Measurements from ENCODE around the gene WNT3. TPM values are rescaled to one million over a fixed set of nuclear protein-coding genes. Genes with fewer than 3 reads are reported as not detected.

Gene WNT3
- total and polyA plus RNA-seq, 2 donors (not counting 3 experiments of a cell fraction or from before 2014, with no cell fraction given) = 1.4 to 2.1 TPM

GRCh38 chr17:46820592-46821450 lies 2.3 kb upstream of the WNT3 start:
- dilution Hi-C loops (cut with MboI; ENCODE audit: extremely low pct_ligation_motif_present, low sequenced_read_pairs) = no loop called here

GRCh38 chr17:46819906-46820351 lies 1.4 kb upstream of the WNT3 start:
- Histone ChIP-seq H3K27ac (ENCODE audit: insufficient read depth, low read depth, low read length) (no peak overlapping the region), H3K27me3 (ENCODE audit: control insufficient read depth in 2 of 2, insufficient read depth in 2 of 2, low read length in 2 of 2) (peaks cover 64 to 66% of the 10 kb centered on the region in 2 experiments), H3K4me3 (replicated peaks in 1 of 3; ENCODE audit: insufficient read depth in 1 of 3, low read depth in 1 of 3, low read length in 3 of 3) (no peak overlapping the region), H3K4me1 (ENCODE audit: control insufficient read depth, extremely low read depth, insufficient read depth, low read length) (no peaks in the 10 kb centered on the region), H3K79me2 (ENCODE audit: control insufficient read depth, insufficient read depth, low read length) (no peaks in the 10 kb centered on the region), H3K9me1 (replicated peaks; ENCODE audit: control insufficient read depth, extremely low read depth, insufficient read depth, low read length) (no peaks in the 10 kb centered on the region), H3K36me3 (ENCODE audit: control insufficient read depth in 2 of 2, extremely low read depth in 1 of 2, insufficient read depth in 2 of 2, low read length in 2 of 2) (no peaks in the 10 kb centered on the region), H2AFZ (ENCODE audit: low read depth, low read length) (no peak overlapping the region), H3K9ac (replicated peaks; ENCODE audit: extremely low read depth, insufficient read depth, low read length) (no peak overlapping the region), H4K20me1 (replicated peaks; ENCODE audit: control insufficient read depth, extremely low read depth, insufficient read depth, low read length) (no peaks in the 10 kb centered on the region), H3K9me3 (replicated peaks; ENCODE audit: control insufficient read depth, insufficient read depth, low read length) (no peaks in the 10 kb centered on the region), H3K4me2 (ENCODE audit: insufficient read depth, low read length) (no peak overlapping the region)
- intact Hi-C loops (cut with micrococcal nuclease) (loop anchor here (10.0 kb wide), 1 partner anchor 95 kb away; no protein-coding TSS in a partner anchor), dilution Hi-C loops (cut with MboI; ENCODE audit: extremely low pct_ligation_motif_present, low sequenced_read_pairs) (no loop called here)
- no TSS peak for BruUV-seq (replicated peaks)
- POLR2A ChIA-PET = no interaction called here
- no peak for FAIRE-seq
- no peak for DNase-seq (ENCODE audit: low read depth, low spot score)
- TF ChIP-seq POLR2A (IDR thresholded peaks at IDR 0.05; ENCODE audit: low read depth, low read length) = no peak
- TF ChIP-seq CTCF (IDR thresholded peaks at IDR 0.05; ENCODE audit: extremely low read depth in 1 of 2, insufficient read depth in 1 of 2, low read depth in 1 of 2, low read length in 2 of 2) = no peak
- TF ChIP-seq EZH2 (IDR thresholded peaks at IDR 0.05; ENCODE audit: borderline replicate concordance, low read depth, low read length, severe bottlenecking) = no peak
- TF ChIP-seq MYC (IDR thresholded peaks at IDR 0.05; ENCODE audit: low read depth, low read length) = no peak
- TF ChIP-seq POLR2AphosphoS5 (IDR thresholded peaks at IDR 0.05; ENCODE audit: insufficient read depth, low read depth, low read length) = no peak
- no peak for TF ChIP-seq JUN (IDR thresholded peaks at IDR 0.05; ENCODE audit: borderline replicate concordance, insufficient read depth, insufficient read length, low read depth)
- no peak for TF ChIP-seq FOS (IDR thresholded peaks at IDR 0.05; ENCODE audit: borderline replicate concordance, insufficient read depth, low read length)
- no peak for TF ChIP-seq MAX (IDR thresholded peaks at IDR 0.05; ENCODE audit: insufficient read depth, insufficient read length)
- no peak for TF ChIP-seq GATA2 (IDR thresholded peaks at IDR 0.05; ENCODE audit: insufficient read depth, insufficient read length, low read depth, low read length)
- CTCF ChIA-PET = interaction anchor here (5.5 kb wide), 1 partner anchor 15 kb away, joined by 34 read pairs; no protein-coding TSS in a partner anchor

More at GRCh38 chr17:46820592-46821450, 2.3 kb upstream of the WNT3 start:
- peaks cover 60 to 66% of the 10 kb centered on the region in 2 experiments for H3K27me3 ChIP-seq (ENCODE audit: control insufficient read depth in 2 of 2, insufficient read depth in 2 of 2, low read length in 2 of 2)
- ChIA-PET CTCF (interaction anchor here (5.5 kb wide), 1 partner anchor 14 kb away, joined by 34 read pairs; no protein-coding TSS in a partner anchor), POLR2A (no interaction called here)
- H3K9ac ChIP-seq (replicated peaks; ENCODE audit: extremely low read depth, insufficient read depth, low read length) = no peak overlapping the region
- no peaks in the 10 kb centered on the region for H3K4me1 ChIP-seq (ENCODE audit: control insufficient read depth, extremely low read depth, insufficient read depth, low read length)
- no TSS peak for BruUV-seq (replicated peaks)
- no peaks in the 10 kb centered on the region for H3K36me3 ChIP-seq (ENCODE audit: control insufficient read depth in 2 of 2, extremely low read depth in 1 of 2, insufficient read depth in 2 of 2, low read length in 2 of 2)
- H3K9me1 ChIP-seq (replicated peaks; ENCODE audit: control insufficient read depth, extremely low read depth, insufficient read depth, low read length) = no peaks in the 10 kb centered on the region
- H3K9me3 ChIP-seq (replicated peaks; ENCODE audit: control insufficient read depth, insufficient read depth, low read length) = no peaks in the 10 kb centered on the region
- no peak overlapping the region for H3K4me3 ChIP-seq (replicated peaks in 1 of 3; ENCODE audit: insufficient read depth in 1 of 3, low read depth in 1 of 3, low read length in 3 of 3)
- no peak overlapping the region for H3K27ac ChIP-seq (ENCODE audit: insufficient read depth, low read depth, low read length)
- FAIRE-seq (no peak), DNase-seq (ENCODE audit: low read depth, low spot score) (no peak)
- no peak for TF ChIP-seq POLR2A (IDR thresholded peaks at IDR 0.05; ENCODE audit: low read depth, low read length)
- peak; percentile 20 for TF ChIP-seq EZH2 (IDR thresholded peaks at IDR 0.05; ENCODE audit: borderline replicate concordance, low read depth, low read length, severe bottlenecking)
- no peaks in the 10 kb centered on the region for H4K20me1 ChIP-seq (replicated peaks; ENCODE audit: control insufficient read depth, extremely low read depth, insufficient read depth, low read length)
- intact Hi-C loops (cut with micrococcal nuclease) = loop anchor here (10.0 kb wide), 1 partner anchor 96 kb away; no protein-coding TSS in a partner anchor
- H2AFZ ChIP-seq (ENCODE audit: low read depth, low read length) = no peak overlapping the region
- H3K4me2 ChIP-seq (ENCODE audit: insufficient read depth, low read length) = no peak overlapping the region
- no peaks in the 10 kb centered on the region for H3K79me2 ChIP-seq (ENCODE audit: control insufficient read depth, insufficient read depth, low read length)

All from endothelial cell of umbilical vein (primary cell).